HepG2 (cell line): ENCODE data around the gene HHATL. TPM values are rescaled to one million over a fixed set of nuclear protein-coding genes. Genes with fewer than 3 reads are reported as not detected.

Experiments
- BRF2 ChIP-seq: sonication (generic); formaldehyde crosslinking; IDR thresholded peaks from 2 replicates; pipeline ENCODE4 v1.8.1; 2022; ENCODE audit warnings: mild to moderate bottlenecking, missing genetic modification reagents
- FOXO1 ChIP-seq: sonication (generic); formaldehyde crosslinking; IDR thresholded peaks from 2 replicates; pipeline ENCODE4 v1.4.0; 2020; ENCODE audit warnings: missing genetic modification reagents
- GPBP1L1 ChIP-seq: sonication (generic); formaldehyde crosslinking; IDR thresholded peaks from 2 replicates; pipeline ENCODE4 v1.5.0; 2020; ENCODE audit warnings: mild to moderate bottlenecking, missing genetic modification reagents
- HNRNPH1 ChIP-seq: fragments of 200-400 bp; formaldehyde crosslinking; optimal IDR thresholded peaks from 2 replicates; pipeline ENCODE3; 2017; ENCODE audit warnings: mild to moderate bottlenecking, low read depth, low read length
- KAT2B ChIP-seq: fragments of 150-350 bp; IDR thresholded peaks from 2 replicates; pipeline ENCODE4 v1.6.1; 2014; ENCODE audit warnings: low read depth, low read length, borderline replicate concordance
- MXI1 ChIP-seq: IDR thresholded peaks from 3 replicates; pipeline ENCODE4 v1.6.1; 2012; ENCODE audit warnings: low read depth, low read length, inconsistent platforms, borderline replicate concordance
- PBX3 ChIP-seq: sonication (generic); formaldehyde crosslinking; IDR thresholded peaks from 2 replicates; pipeline ENCODE4 v1.8.1; 2023; ENCODE audit warnings: missing genetic modification reagents, inconsistent platforms, borderline replicate concordance
- SAFB2 ChIP-seq: sonication (generic); formaldehyde crosslinking; IDR thresholded peaks from 2 replicates; pipeline ENCODE4 v1.5.1; 2020; ENCODE audit warnings: missing genetic modification reagents, low read depth, mild to moderate bottlenecking, borderline replicate concordance
- ZBTB40 ChIP-seq, 2 experiments: fragments of 450-650 bp in 1 of 2; sonication (generic) in 1 of 2; formaldehyde crosslinking in 1 of 2; IDR thresholded peaks; 2 replicates each; pipeline versions ENCODE4 v1.6.1 to v1.8.0; 2016 to 2022; ENCODE audit warnings: antibody characterized with exemption in 1 of 2, mild to moderate bottlenecking in 1 of 2, missing genetic modification reagents in 1 of 2
- ZFX ChIP-seq: sonication (generic); formaldehyde crosslinking; IDR thresholded peaks from 2 replicates; pipeline ENCODE4 v1.4.0; 2020; ENCODE audit warnings: mild to moderate bottlenecking, low read depth, missing genetic modification reagents, moderate library complexity
- ZNF350 ChIP-seq: sonication (generic); formaldehyde crosslinking; IDR thresholded peaks from 2 replicates; pipeline ENCODE4 v1.4.0; 2020; ENCODE audit warnings: mild to moderate bottlenecking, low read depth, missing genetic modification reagents, borderline replicate concordance
- ZNF501 ChIP-seq: sonication (generic); formaldehyde crosslinking; IDR thresholded peaks from 2 replicates; pipeline ENCODE4 v1.5.1; 2020; ENCODE audit warnings: mild to moderate bottlenecking, moderate library complexity, missing genetic modification reagents
- ZNF513 ChIP-seq: sonication (generic); formaldehyde crosslinking; conservative IDR thresholded peaks from 2 replicates; pipeline ENCODE4 v1.5.0; 2020; ENCODE audit warnings: missing genetic modification reagents
- polyA plus RNA-seq, 8 experiments: library from polyadenylated mRNA; depleted of rRNA in 3 of 8; stranded (reverse) in 7 of 8; unstranded in 1 of 8; fragments of >200 nt; fragmentation: Illumina TruSeq in 4 of 8; extraction: Trizol in 4 of 8; gene quantifications; 2 replicates each; pipeline versions ENCODE4 v1.2.1 to v1.2.3, GENCODE V29; 2011 to 2016; ENCODE audit warnings: low read depth in 4 of 8, missing spikeins in 1 of 8, mixed read lengths in 1 of 8; ENCODE audit not compliant: insufficient read depth in 1 of 8
- total RNA-seq, 5 experiments: library from RNA; depleted of rRNA; stranded (reverse); fragments of >200 nt; fragmentation: Illumina TruSeq; extraction: Trizol; gene quantifications; 2 replicates each; pipeline ENCODE4 v1.2.3, GENCODE V29; 2016; ENCODE audit warnings: low read depth in 1 of 5

Gene HHATL
- total and polyA plus RNA-seq, 2 of the 13 experiments (the other 11 are each of a cell fraction or from before 2014, with no cell fraction given) = 0.26 TPM; not detected in 1

GRCh38 chr3:42732829-42733459, 30.3 kb upstream of the HHATL start (continued):
- TF ChIP-seq ZBTB40 (IDR thresholded peaks at IDR 0.05) = no peak
- TF ChIP-seq ZBTB40 (CRISPR knock-in tag; IDR thresholded peaks at IDR 0.05) = no peak; the same call in 1 of the 2 replicates
- no peak for TF ChIP-seq HNRNPH1
- no peak for TF ChIP-seq PBX3 (CRISPR knock-in tag)
- no peak for TF ChIP-seq GPBP1L1 (CRISPR knock-in tag)
- peak; percentile 96 for TF ChIP-seq ZFX (CRISPR knock-in tag)
- no peak for TF ChIP-seq ZNF513 (CRISPR knock-in tag)
- TF ChIP-seq SAFB2 (CRISPR knock-in tag) = no peak
- no peak for TF ChIP-seq KAT2B
- 0 out of 2 replicates have a peak, but pooled peaks have one; percentile 37 for TF ChIP-seq BRF2
- TF ChIP-seq FOXO1 (CRISPR knock-in tag) = no peak
- TF ChIP-seq ZNF350 (CRISPR knock-in tag) = no peak
- TF ChIP-seq MXI1 = 0 out of 3 replicates have a peak, but pooled peaks have one; percentile 16
- peak; percentile 49 for TF ChIP-seq ZNF501
